Kidney epithelial cell (primary cell): Measurements from ENCODE around the gene KDM3B. TPM values are rescaled to one million over a fixed set of nuclear protein-coding genes. Genes with fewer than 3 reads are reported as not detected.

ENCODE experiments used
- DNase-seq: peaks from one replicate; pipeline ENCODE4 v3.0.0-alpha.2; 2010; ENCODE audit warnings: low read depth
- H3K27me3 ChIP-seq: 2 replicates; pipeline ENCODE4 v1.6.0; 2011; ENCODE audit warnings: low read length; ENCODE audit not compliant: control insufficient read depth, insufficient read depth
- H3K36me3 ChIP-seq: 2 replicates; pipeline ENCODE4 v1.5.1; 2011; ENCODE audit warnings: low read length; ENCODE audit not compliant: control insufficient read depth, insufficient read depth
- H3K4me3 ChIP-seq: 2 replicates; pipeline ENCODE4 v1.5.1; 2011; ENCODE audit warnings: low read depth, mild to moderate bottlenecking, control low read depth, low read length
- CTCF ChIP-seq: IDR thresholded peaks from 2 replicates; pipeline ENCODE4 v1.5.1; 2011; ENCODE audit warnings: mild to moderate bottlenecking, moderate library complexity, low read length, control low read depth, inconsistent platforms; ENCODE audit not compliant: insufficient read depth, poor library complexity, severe bottlenecking
- total RNA-seq: library from RNA; depleted of rRNA; stranded (reverse); fragments of >200 nt; gene quantifications from 2 replicates; pipeline ENCODE4 v1.2.3, GENCODE V29; 2015

KDM3B gene
- total RNA-seq, 1 donor from 2014 or later, result 44.3 TPM

DNA sequence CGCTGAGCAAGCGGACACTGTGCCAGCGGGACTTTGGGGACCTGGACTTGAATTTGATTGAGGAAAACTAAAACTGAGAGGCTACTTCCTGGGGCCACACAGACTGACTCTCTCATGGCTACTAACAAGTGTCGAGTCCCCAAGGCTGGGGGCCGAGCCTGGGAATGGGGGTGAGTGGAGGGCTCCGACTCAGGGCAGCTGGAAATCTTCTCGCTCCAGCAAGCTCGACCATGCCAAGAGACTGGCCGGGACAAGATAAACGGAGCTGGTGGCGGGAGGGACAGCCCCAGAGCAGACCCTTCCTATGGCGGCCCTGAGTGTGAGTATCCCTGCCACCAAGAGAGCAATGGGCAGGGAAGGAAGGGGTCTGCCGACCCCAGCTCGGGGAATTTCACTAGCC, 5.6 kb upstream of the KDM3B start:
- Histone ChIP-seq H3K4me3 (no peak overlapping the region), H3K27me3 (no peaks in the 10 kb centered on the region), H3K36me3 (no peaks in the 10 kb centered on the region)
- no peak for TF ChIP-seq CTCF
- DNase-seq, result no peak

GRCh38 chr5:138349852-138350562, 2.5 kb upstream of the KDM3B start:
- Histone ChIP-seq H3K4me3 (no peak overlapping the region), H3K36me3 (no peaks in the 10 kb centered on the region), H3K27me3 (no peaks in the 10 kb centered on the region)
- TF ChIP-seq CTCF, result no peak
- DNase-seq, result no peak

DNA sequence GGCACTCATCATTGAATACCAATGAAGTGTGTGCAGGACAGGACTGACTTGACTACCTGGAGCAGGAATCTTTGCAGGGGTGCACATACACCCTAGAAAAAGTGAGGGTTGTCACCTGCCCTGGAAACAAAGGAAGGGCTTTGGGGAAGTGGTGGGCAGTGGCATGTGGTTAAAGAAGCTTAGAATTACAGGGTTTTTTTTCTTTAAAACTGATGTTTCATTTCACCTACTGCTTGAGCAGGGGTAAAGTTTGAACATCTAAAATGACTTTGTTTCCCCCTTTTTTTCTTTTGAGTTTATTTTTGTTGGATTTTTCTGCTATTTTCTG, 2.0 kb upstream of the KDM3B start:
- TF ChIP-seq CTCF, result no peak
- H3K27me3 ChIP-seq, result no peaks in the 10 kb centered on the region
- H3K4me3 ChIP-seq, result no peak overlapping the region
- no peaks in the 10 kb centered on the region for H3K36me3 ChIP-seq
- no peak for DNase-seq

DNA sequence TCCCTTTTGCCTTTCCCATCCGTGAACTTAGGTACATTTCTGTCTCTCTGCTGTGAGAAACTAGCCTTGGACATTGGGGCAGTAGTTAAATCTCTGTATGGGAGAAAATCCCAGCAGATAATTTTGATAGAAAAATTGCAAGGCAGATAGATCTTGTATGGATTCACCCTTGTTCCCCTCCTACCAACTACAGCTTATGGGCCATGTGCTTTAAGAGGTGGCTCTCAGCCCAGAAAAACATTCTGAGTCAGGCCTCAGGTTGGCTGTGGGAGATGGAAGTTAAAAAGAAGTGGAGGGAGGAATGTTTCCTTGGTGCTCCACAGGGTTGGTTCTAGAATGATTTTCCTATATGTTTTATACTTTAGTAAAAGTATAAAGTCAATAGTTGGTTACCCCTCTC, 1.4 kb upstream of the KDM3B start:
- no peak for DNase-seq
- H3K36me3 ChIP-seq, result no peaks in the 10 kb centered on the region
- no peaks in the 10 kb centered on the region for H3K27me3 ChIP-seq
- H3K4me3 ChIP-seq, result no peak overlapping the region
- TF ChIP-seq CTCF, result no peak

- Histone ChIP-seq H3K4me3 (no peak overlapping the region), H3K27me3 (no peaks in the 10 kb centered on the region), H3K36me3 (no peaks in the 10 kb centered on the region)
- TF ChIP-seq CTCF, result no peak
- DNase-seq, result no peak
Measured at GRCh38 chr5:138351517-138351916, 968 bp upstream of the KDM3B start.
